HG02610 (cell line): ENCODE data around the gene PEX16.

Source experiments
- ATAC-seq: cut with Tn5 transposase; IDR thresholded peaks from one replicate; pipeline ENCODE4 v1.9.1; 2021; ENCODE audit warnings: mild to moderate bottlenecking, moderate library complexity; ENCODE audit not compliant: unreplicated experiment

Gene PEX16

GRCh38 chr11:45931739-45932138, 14.1 kb upstream of the PEX16 start:
- no peak for ATAC-seq

GRCh38 chr11:45930951-45931570, 13.4 kb upstream of the PEX16 start:
- no peak for ATAC-seq

GRCh38 chr11:45930031-45930794, 12.5 kb upstream of the PEX16 start:
- peak; percentile 90 for ATAC-seq

GRCh38 chr11:45929486-45930030, 11.9 kb upstream of the PEX16 start:
- ATAC-seq, result peak; percentile 13

- no peak for ATAC-seq
Measured at GRCh38 chr11:45928535-45929215, 11.0 kb upstream of the PEX16 start.

GRCh38 chr11:45927684-45928413, 10.2 kb upstream of the PEX16 start:
- no peak for ATAC-seq

GRCh38 chr11:45927332-45927683, 9.6 kb upstream of the PEX16 start:
- no peak for ATAC-seq

- no peak for ATAC-seq
Measured at GRCh38 chr11:45926536-45927331, 9.1 kb upstream of the PEX16 start.

GRCh38 chr11:45926001-45926401, 8.3 kb upstream of the PEX16 start:
- ATAC-seq, result no peak

- ATAC-seq, result no peak
Measured at GRCh38 chr11:45925550-45925949, 7.9 kb upstream of the PEX16 start.

- ATAC-seq, result no peak
Measured at GRCh38 chr11:45924927-45925326, 7.2 kb upstream of the PEX16 start.

- ATAC-seq, result no peak
Measured at GRCh38 chr11:45924036-45924915, 6.6 kb upstream of the PEX16 start.

- ATAC-seq, result no peak
Measured at GRCh38 chr11:45922425-45923082, 4.9 kb upstream of the PEX16 start, which contains the start of gene LARGE2. TSS of gene LARGE2 (plus strand) at chr11:45922656. CDS start at chr11:45922883, 227 bp downstream.

- no peak for ATAC-seq
Measured at GRCh38 chr11:45921561-45922424, 4.1 kb upstream of the PEX16 start.

GRCh38 chr11:45920531-45921477, 3.1 kb upstream of the PEX16 start:
- no peak for ATAC-seq

GRCh38 chr11:45919806-45920530, 2.3 kb upstream of the PEX16 start:
- no peak for ATAC-seq
